CD4-positive, alpha-beta memory T cell (primary cell): ENCODE measurements around the gene CGNL1. TPM values are rescaled to one million over a fixed set of nuclear protein-coding genes. Genes with fewer than 3 reads are reported as not detected.

Source experiments
- CTCF ChIA-PET: fragments of 350-600 bp; sonication (Branson Sonifier 250); formaldehyde crosslinking; loops from one replicate; lab custom pipeline; 2021; ENCODE audit warnings: inconsistent platforms; ENCODE audit not compliant: partially characterized antibody; lab: Charles Lee
- POLR2A ChIA-PET: fragments of 350-600 bp; sonication (Branson Sonifier 250); formaldehyde crosslinking; loops from one replicate; lab custom pipeline; 2021; ENCODE audit not compliant: partially characterized antibody; lab: Charles Lee
- DNase-seq, 5 donors: peaks; one replicate each; pipeline versions ENCODE4 v3.0.0 to v3.0.0-alpha.2; 2020 to 2022; ENCODE audit warnings: mixed read lengths in 1 of 5
- H3K27ac ChIP-seq: one replicate; pipeline ENCODE4 v1.7.0; 2013; ENCODE audit warnings: low read depth, low read length
- H3K27me3 ChIP-seq: 2 replicates; pipeline ENCODE4 v1.7.0; 2013; ENCODE audit warnings: mild to moderate bottlenecking, low read length, moderate library complexity; ENCODE audit not compliant: insufficient read depth
- H3K36me3 ChIP-seq: 2 replicates; pipeline ENCODE4 v1.7.0; 2013; ENCODE audit warnings: mild to moderate bottlenecking, low read length, moderate library complexity; ENCODE audit not compliant: insufficient read depth
- H3K4me1 ChIP-seq: 2 replicates; pipeline ENCODE4 v1.7.0; 2013; ENCODE audit warnings: mild to moderate bottlenecking, low read length, moderate library complexity; ENCODE audit not compliant: insufficient read depth
- H3K4me3 ChIP-seq, 2 donors: one replicate each; pipeline ENCODE4 v1.7.0; 2013; ENCODE audit warnings: low read length in 2 of 2, mild to moderate bottlenecking in 1 of 2
- H3K9me3 ChIP-seq, 2 donors: one replicate each; pipeline ENCODE4 v1.7.0; 2013; ENCODE audit warnings: low read length in 2 of 2, control low read depth in 1 of 2; ENCODE audit not compliant: control insufficient read depth in 1 of 2
- H3K27ac Mint-ChIP-seq, 7 donors: one replicate each; pipeline ENCODE4 v1.8.0; 2020 to 2021; ENCODE audit warnings: mixed read lengths in 7 of 7, mild to moderate bottlenecking in 6 of 7, inconsistent platforms in 3 of 7, moderate library complexity in 3 of 7
- H3K27me3 Mint-ChIP-seq, 2 donors: one replicate each; pipeline ENCODE4 v1.8.0; 2020 to 2021; ENCODE audit warnings: mixed read lengths in 2 of 2
- H3K36me3 Mint-ChIP-seq, 2 donors: one replicate each; pipeline ENCODE4 v1.8.0; 2020 to 2021; ENCODE audit warnings: mixed read lengths in 2 of 2, inconsistent platforms in 1 of 2, mild to moderate bottlenecking in 1 of 2
- H3K4me1 Mint-ChIP-seq, 4 donors: one replicate each; pipeline ENCODE4 v1.8.0; 2020 to 2021; ENCODE audit warnings: mixed read lengths in 4 of 4, mild to moderate bottlenecking in 1 of 4
- H3K4me3 Mint-ChIP-seq, 8 donors: one replicate each; pipeline ENCODE4 v1.8.0; 2020 to 2021; ENCODE audit warnings: mixed read lengths in 8 of 8, mild to moderate bottlenecking in 7 of 8, moderate library complexity in 6 of 8, inconsistent platforms in 3 of 8
- H3K9me3 Mint-ChIP-seq, 8 donors: one replicate each; pipeline ENCODE4 v1.8.0; 2020 to 2021; ENCODE audit warnings: mixed read lengths in 8 of 8, mild to moderate bottlenecking in 5 of 8, inconsistent platforms in 3 of 8, moderate library complexity in 1 of 8
- intact Hi-C: fragments of 100-400 bp; cut with micrococcal nuclease; formaldehyde crosslinking; loops from one replicate; pipeline ENCODE4 v1.15.1; 2023
- polyA plus RNA-seq, 2 donors: library from polyadenylated mRNA; unstranded; fragments of 300-500 nt; fragmentation: Illumina TruSeq; gene quantifications; one replicate each; pipeline ENCODE4 v1.2.3, GENCODE V29; 2021
- total RNA-seq, 2 experiments: library from RNA; stranded (reverse); gene quantifications; one replicate each; pipeline ENCODE4 v1.2.3, GENCODE V29; 2021

CGNL1 gene
- total and polyA plus RNA-seq, 4 experiments from 2014 or later: not detected

DNA sequence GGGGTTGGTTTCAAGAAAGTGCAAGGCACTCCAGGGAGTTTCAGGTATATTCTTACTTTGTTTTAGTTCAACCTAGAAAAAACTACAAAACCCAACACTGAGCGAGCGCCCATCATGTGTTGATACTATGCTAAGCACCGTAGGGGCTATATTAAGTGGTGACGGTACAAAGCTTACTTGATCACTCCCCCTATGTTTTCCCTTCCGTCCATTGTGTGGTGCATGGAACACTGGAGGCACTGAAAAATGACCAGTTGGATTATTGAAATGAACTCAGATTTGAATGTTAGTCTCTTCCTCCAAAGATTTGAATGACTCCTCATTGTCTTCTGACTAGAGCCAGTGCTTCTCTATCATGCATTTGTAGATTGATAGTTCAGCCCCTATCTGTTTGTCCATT, 222.0 kb downstream of the CGNL1 start:
- H3K4me1 ChIP-seq: no peaks in the 10 kb centered on the region
- Mint-ChIP-seq H3K27ac (no peak overlapping the region), H3K4me1 (no peaks in the 10 kb centered on the region), H3K4me3 (no peak overlapping the region), H3K9me3 (no peaks in the 10 kb centered on the region), H3K36me3 (no peaks in the 10 kb centered on the region), H3K27me3 (peaks cover 8 to 13% of the 10 kb centered on the region in 2 donors)
- no peak overlapping the region for H3K4me3 ChIP-seq
- no peaks in the 10 kb centered on the region for H3K27me3 ChIP-seq
- CTCF ChIA-PET: no interaction called here
- DNase-seq: no peak
- POLR2A ChIA-PET: no interaction called here
- no peaks in the 10 kb centered on the region for H3K36me3 ChIP-seq
- no peaks in the 10 kb centered on the region for H3K9me3 ChIP-seq
- H3K27ac ChIP-seq: no peak overlapping the region
- intact Hi-C loops: no loop called here

DNA sequence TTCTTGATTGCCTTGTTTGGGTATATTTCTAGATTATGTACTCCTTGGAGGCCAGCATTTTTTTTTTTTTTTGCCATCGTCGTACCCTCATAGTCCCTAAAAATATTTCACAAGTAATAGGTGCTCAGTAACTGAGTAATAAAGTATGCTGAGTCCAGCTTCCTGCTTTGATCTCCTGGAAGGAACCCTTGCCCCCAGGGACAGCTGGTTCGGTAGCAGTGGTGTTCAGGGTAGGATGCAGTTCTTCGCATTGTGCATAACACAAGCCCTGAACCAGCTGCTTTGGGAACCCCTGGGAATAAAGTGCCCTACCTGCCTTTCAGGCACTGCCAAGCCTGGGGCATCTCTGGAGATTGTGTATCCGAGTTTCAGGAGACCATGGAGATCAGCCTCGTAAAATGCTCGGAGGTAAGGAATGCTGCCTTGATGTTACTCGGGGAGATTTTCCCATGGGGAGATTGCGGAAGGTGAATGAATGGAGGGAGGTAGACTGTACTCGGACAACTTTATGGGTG, 223.0 kb downstream of the CGNL1 start:
- no peak overlapping the region for H3K4me3 ChIP-seq
- no peak overlapping the region for H3K27ac ChIP-seq
- intact Hi-C loops: no loop called here
- ChIA-PET POLR2A (no interaction called here), CTCF (no interaction called here)
- no peaks in the 10 kb centered on the region for H3K9me3 Mint-ChIP-seq
- no peaks in the 10 kb centered on the region for H3K4me1 ChIP-seq
- H3K27ac Mint-ChIP-seq: peak overlapping the region in 1 of 7 donors; percentile 22
- no peaks in the 10 kb centered on the region for H3K4me1 Mint-ChIP-seq
- DNase-seq: no peak
- H3K36me3 Mint-ChIP-seq: no peaks in the 10 kb centered on the region
- no peaks in the 10 kb centered on the region for H3K27me3 ChIP-seq
- peaks cover 4 to 10% of the 10 kb centered on the region in 2 donors for H3K27me3 Mint-ChIP-seq
- no peak overlapping the region for H3K4me3 Mint-ChIP-seq
- H3K36me3 ChIP-seq: no peaks in the 10 kb centered on the region
- no peaks in the 10 kb centered on the region for H3K9me3 ChIP-seq

DNA sequence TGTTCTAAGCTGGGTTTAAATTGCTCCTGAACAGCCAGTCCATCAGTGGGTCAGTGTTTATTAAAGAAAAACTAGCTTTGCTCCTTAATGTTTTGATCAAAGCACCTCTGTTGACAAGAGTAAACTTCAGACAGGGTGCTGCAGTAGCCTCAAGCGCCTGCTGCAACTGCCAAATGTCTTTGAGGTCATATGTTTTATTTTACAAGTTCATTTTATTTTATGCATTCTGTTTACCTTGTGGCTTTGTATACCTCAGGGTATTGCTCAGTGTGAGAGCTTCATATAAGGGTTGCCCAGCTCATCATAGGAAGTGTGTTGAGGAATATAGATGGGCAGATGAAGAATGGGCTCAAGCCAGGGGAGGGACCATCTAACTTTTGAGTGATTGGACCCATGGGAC, 223.9 kb downstream of the CGNL1 start:
- POLR2A ChIA-PET: no interaction called here
- DNase-seq: no peak
- H3K27ac ChIP-seq: no peak overlapping the region
- CTCF ChIA-PET: interaction anchor here (1.1 kb wide), 1 partner anchor 132 kb away, joined by 3 read pairs; no protein-coding TSS in a partner anchor
- no peak overlapping the region for H3K27ac Mint-ChIP-seq
- H3K27me3 Mint-ChIP-seq: peaks cover 4 to 10% of the 10 kb centered on the region in 2 donors
- no peaks in the 10 kb centered on the region for H3K36me3 Mint-ChIP-seq
- no peaks in the 10 kb centered on the region for H3K36me3 ChIP-seq
- no peaks in the 10 kb centered on the region for H3K4me1 ChIP-seq
- no peaks in the 10 kb centered on the region for H3K4me1 Mint-ChIP-seq
- no peak overlapping the region for H3K4me3 Mint-ChIP-seq
- no peak overlapping the region for H3K4me3 ChIP-seq
- no peaks in the 10 kb centered on the region for H3K27me3 ChIP-seq
- intact Hi-C loops: no loop called here
- no peaks in the 10 kb centered on the region for H3K9me3 ChIP-seq
- H3K9me3 Mint-ChIP-seq: no peaks in the 10 kb centered on the region

Other genes with a start within 250 kb of the CGNL1 start
- 1 to 10 TPM; 1.2 to 1.7 TPM for gene MYZAP, start 215.4 kb downstream of the CGNL1 start, total RNA-seq
- gene MYZAP, start 215.4 kb downstream of the CGNL1 start, polyA plus RNA-seq: under 1 TPM; 0.16 to 0.96 TPM